Mucosa of rectum (tissue), 2 donors: ENCODE data around the gene FAM210A.
"Not testable (repeated sequence)": the region's sequence is repeated elsewhere in the genome, so short reads cannot be mapped to it uniquely, and the experiment has no call there.

Experiments used
- H3K27ac ChIP-seq, 2 donors: one replicate each; pipeline ENCODE4 v1.7.0; 2013; ENCODE audit warnings: inconsistent platforms in 2 of 2, low read depth in 2 of 2, low read length in 2 of 2
- H3K27me3 ChIP-seq, 2 donors: one replicate each; pipeline ENCODE4 v1.7.0; 2013; ENCODE audit warnings: low read length in 2 of 2; ENCODE audit not compliant: control insufficient read depth in 2 of 2, insufficient read depth in 2 of 2
- H3K36me3 ChIP-seq, 2 donors: one replicate each; pipeline ENCODE4 v1.7.0; 2013; ENCODE audit warnings: low read length in 2 of 2; ENCODE audit not compliant: control insufficient read depth in 2 of 2, insufficient read depth in 2 of 2
- H3K4me1 ChIP-seq, 2 donors: one replicate each; pipeline ENCODE4 v1.7.0; 2013; ENCODE audit warnings: low read length in 2 of 2, mild to moderate bottlenecking in 1 of 2; ENCODE audit not compliant: control insufficient read depth in 2 of 2, insufficient read depth in 2 of 2
- H3K4me3 ChIP-seq, 2 donors: one replicate each; pipeline ENCODE4 v1.7.0; 2013; ENCODE audit warnings: low read length in 2 of 2
- H3K9ac ChIP-seq, 2 donors: one replicate each; pipeline ENCODE4 v1.7.0; 2013; ENCODE audit warnings: low read length in 2 of 2, low read depth in 1 of 2, mild to moderate bottlenecking in 1 of 2
- H3K9me3 ChIP-seq, 2 donors: one replicate each; pipeline ENCODE4 v1.7.0; 2013; ENCODE audit warnings: low read length in 2 of 2; ENCODE audit not compliant: control insufficient read depth in 2 of 2
- donor health status: healthy.
- donor health status: Normal muscosa, but diverticular disease.

Gene FAM210A

GRCh38 chr18:13677350-13677749 lies 49.0 kb downstream of the FAM210A start:
- not testable (repeated sequence) for H3K36me3 ChIP-seq, H3K27me3 ChIP-seq, H3K9ac ChIP-seq, H3K27ac ChIP-seq, H3K4me1 ChIP-seq, H3K4me3 ChIP-seq, H3K9me3 ChIP-seq

- no peaks in the 10 kb centered on the region for H3K27me3 ChIP-seq
- H3K4me3 ChIP-seq, result no peak overlapping the region
- H3K9ac ChIP-seq, result no peak overlapping the region
- no peaks in the 10 kb centered on the region for H3K9me3 ChIP-seq
- H3K36me3 ChIP-seq, result no peaks in the 10 kb centered on the region
- no peaks in the 10 kb centered on the region for H3K4me1 ChIP-seq
- no peak overlapping the region for H3K27ac ChIP-seq
Measured at GRCh38 chr18:13676471-13676870, 49.9 kb downstream of the FAM210A start.

- no peak overlapping the region for H3K27ac ChIP-seq
- H3K27me3 ChIP-seq, result no peaks in the 10 kb centered on the region
- H3K4me3 ChIP-seq, result no peak overlapping the region
- H3K9ac ChIP-seq, result no peak overlapping the region
- H3K4me1 ChIP-seq, result no peaks in the 10 kb centered on the region
- peaks cover 0 to 7% of the 10 kb centered on the region in 2 donors for H3K36me3 ChIP-seq
- H3K9me3 ChIP-seq, result no peaks in the 10 kb centered on the region
Measured at GRCh38 chr18:13672657-13673056, 53.7 kb downstream of the FAM210A start.

GRCh38 chr18:13661779-13662256 lies 64.5 kb downstream of the FAM210A start:
- no peaks in the 10 kb centered on the region for H3K4me1 ChIP-seq
- H3K27ac ChIP-seq, result no peak overlapping the region
- no peaks in the 10 kb centered on the region for H3K9me3 ChIP-seq
- no peak overlapping the region for H3K4me3 ChIP-seq
- peaks cover 3 to 6% of the 10 kb centered on the region in 2 donors for H3K36me3 ChIP-seq
- no peak overlapping the region for H3K9ac ChIP-seq
- H3K27me3 ChIP-seq, result no peaks in the 10 kb centered on the region

GRCh38 chr18:13661051-13661778 lies 65.1 kb downstream of the FAM210A start:
- Histone ChIP-seq H3K9me3 (no peaks in the 10 kb centered on the region), H3K27ac (no peak overlapping the region), H3K4me1 (no peaks in the 10 kb centered on the region), H3K36me3 (peaks cover 3 to 6% of the 10 kb centered on the region in 2 donors), H3K4me3 (no peak overlapping the region), H3K27me3 (no peaks in the 10 kb centered on the region), H3K9ac (no peak overlapping the region)

- Histone ChIP-seq H3K9me3 (no peaks in the 10 kb centered on the region), H3K4me1 (no peaks in the 10 kb centered on the region), H3K4me3 (no peak overlapping the region), H3K27ac (no peak overlapping the region), H3K36me3 (peaks cover 0 to 2% of the 10 kb centered on the region in 2 donors), H3K27me3 (no peaks in the 10 kb centered on the region), H3K9ac (no peak overlapping the region)
Measured at GRCh38 chr18:13660510-13660909, 65.8 kb downstream of the FAM210A start.

- Histone ChIP-seq H3K27ac (no peak overlapping the region), H3K4me3 (no peak overlapping the region)
Measured at GRCh38 chr18:13658436-13659204, 67.7 kb downstream of the FAM210A start.

GRCh38 chr18:13657974-13658373 lies 68.4 kb downstream of the FAM210A start:
- Histone ChIP-seq H3K27ac (no peak overlapping the region), H3K9ac (no peak overlapping the region), H3K4me1 (no peaks in the 10 kb centered on the region), H3K27me3 (no peaks in the 10 kb centered on the region), H3K9me3 (no peaks in the 10 kb centered on the region), H3K4me3 (no peak overlapping the region), H3K36me3 (no peaks in the 10 kb centered on the region)

More at GRCh38 chr18:13658436-13659204, 67.7 kb downstream of the FAM210A start:
- no peaks in the 10 kb centered on the region for H3K27me3 ChIP-seq
- no peaks in the 10 kb centered on the region for H3K4me1 ChIP-seq
- no peak overlapping the region for H3K9ac ChIP-seq
- H3K36me3 ChIP-seq, result no peaks in the 10 kb centered on the region
- H3K9me3 ChIP-seq, result no peaks in the 10 kb centered on the region

GRCh38 chr18:13653746-13654433 lies 72.5 kb downstream of the FAM210A start:
- no peaks in the 10 kb centered on the region for H3K9me3 ChIP-seq
- H3K4me3 ChIP-seq, result no peak overlapping the region
- no peak overlapping the region for H3K9ac ChIP-seq
- H3K4me1 ChIP-seq, result no peaks in the 10 kb centered on the region
- H3K27ac ChIP-seq, result no peak overlapping the region
- H3K36me3 ChIP-seq, result no peaks in the 10 kb centered on the region
- H3K27me3 ChIP-seq, result no peaks in the 10 kb centered on the region
